ENCODE data around the gene ZMYND8.

Gene ZMYND8

DNA sequence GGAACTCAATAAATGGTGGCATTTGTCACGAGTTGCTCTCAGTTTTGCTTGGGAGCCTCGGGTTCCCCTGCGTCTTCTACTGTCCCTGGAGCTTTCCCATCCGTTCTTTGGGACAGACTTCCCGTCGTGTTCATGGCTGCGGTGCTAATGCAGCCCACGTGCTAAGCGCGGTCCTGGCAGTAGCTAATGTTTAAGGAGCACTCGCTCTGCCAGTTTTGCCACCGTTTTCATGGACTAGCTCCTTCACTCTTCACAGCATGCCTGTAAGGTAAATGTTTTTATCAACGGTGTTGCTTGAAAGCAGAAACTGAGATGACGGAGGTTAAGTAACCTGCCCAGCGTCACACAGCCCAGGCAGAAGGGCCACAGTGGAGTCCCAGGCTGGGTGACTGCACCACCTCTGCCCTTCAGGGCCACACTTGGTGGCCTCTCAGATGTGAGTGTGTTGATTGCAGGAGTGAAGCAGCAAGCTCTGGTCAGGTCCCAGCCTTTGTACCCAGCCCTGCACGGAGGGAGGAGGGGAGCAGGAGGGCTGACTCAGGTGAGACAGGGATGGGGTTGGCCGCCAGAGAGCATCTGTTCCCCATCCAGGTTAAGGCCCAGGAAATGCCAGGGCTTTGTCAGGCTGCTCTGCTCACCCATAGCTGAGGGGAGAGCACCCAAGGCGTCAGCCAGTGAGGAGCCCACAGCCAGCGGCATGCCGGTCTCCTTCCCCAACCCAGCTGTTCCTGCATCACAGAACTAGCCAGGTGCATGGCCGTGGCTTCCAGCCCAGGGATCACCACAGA is 181.8 kb downstream of the ZMYND8 start:
- in situ Hi-C loops (cut with MboI; ENCODE audit: low sequenced_read_pairs, unreplicated experiment): no loop called here
- TF ChIP-seq, protein P1, sequence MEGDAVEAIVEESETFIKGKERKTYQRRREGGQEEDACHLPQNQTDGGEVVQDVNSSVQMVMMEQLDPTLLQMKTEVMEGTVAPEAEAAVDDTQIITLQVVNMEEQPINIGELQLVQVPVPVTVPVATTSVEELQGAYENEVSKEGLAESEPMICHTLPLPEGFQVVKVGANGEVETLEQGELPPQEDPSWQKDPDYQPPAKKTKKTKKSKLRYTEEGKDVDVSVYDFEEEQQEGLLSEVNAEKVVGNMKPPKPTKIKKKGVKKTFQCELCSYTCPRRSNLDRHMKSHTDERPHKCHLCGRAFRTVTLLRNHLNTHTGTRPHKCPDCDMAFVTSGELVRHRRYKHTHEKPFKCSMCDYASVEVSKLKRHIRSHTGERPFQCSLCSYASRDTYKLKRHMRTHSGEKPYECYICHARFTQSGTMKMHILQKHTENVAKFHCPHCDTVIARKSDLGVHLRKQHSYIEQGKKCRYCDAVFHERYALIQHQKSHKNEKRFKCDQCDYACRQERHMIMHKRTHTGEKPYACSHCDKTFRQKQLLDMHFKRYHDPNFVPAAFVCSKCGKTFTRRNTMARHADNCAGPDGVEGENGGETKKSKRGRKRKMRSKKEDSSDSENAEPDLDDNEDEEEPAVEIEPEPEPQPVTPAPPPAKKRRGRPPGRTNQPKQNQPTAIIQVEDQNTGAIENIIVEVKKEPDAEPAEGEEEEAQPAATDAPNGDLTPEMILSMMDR (IDR thresholded peaks at IDR 0.05; ENCODE audit: borderline replicate concordance, control extremely low read depth, extremely low read depth, insufficient read depth, missing control alignments): no peak
- no peak for DNase-seq (ENCODE audit: low spot score)

DNA sequence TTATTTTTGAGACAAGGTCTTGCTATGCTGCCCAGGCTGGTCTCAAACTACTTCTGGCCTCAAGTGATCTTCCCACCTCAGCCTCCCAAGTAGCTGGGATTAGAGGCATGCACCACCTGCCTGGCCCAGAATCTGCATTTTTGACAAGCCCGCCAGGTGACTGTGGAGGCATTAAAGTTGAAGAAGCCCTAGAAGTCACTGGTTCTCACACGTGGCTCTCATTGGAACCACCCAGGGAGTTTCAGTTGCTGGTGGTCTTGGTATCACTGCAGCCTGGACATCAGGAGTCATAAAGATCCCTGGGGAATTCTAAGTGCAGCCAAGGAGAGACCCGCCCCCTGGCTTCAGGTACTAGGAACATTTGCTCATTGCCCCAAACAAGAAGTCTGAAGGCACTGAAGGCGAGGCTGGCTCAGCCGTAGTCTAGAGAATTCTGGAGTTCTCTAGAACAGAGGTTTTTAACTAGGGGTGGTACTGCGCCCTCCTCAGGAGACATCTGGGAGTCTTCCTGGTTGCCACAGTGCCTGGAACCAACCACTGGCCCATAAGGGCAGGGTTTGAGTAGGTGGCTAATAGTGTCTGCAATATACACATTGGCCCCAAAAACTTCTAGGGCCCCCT is 182.8 kb downstream of the ZMYND8 start:
- no peak for DNase-seq (ENCODE audit: low spot score)
- TF ChIP-seq, protein P1 (IDR thresholded peaks at IDR 0.05; ENCODE audit: borderline replicate concordance, control extremely low read depth, extremely low read depth, insufficient read depth, missing control alignments): no peak
- in situ Hi-C loops (cut with MboI; ENCODE audit: low sequenced_read_pairs, unreplicated experiment): no loop called here

DNA sequence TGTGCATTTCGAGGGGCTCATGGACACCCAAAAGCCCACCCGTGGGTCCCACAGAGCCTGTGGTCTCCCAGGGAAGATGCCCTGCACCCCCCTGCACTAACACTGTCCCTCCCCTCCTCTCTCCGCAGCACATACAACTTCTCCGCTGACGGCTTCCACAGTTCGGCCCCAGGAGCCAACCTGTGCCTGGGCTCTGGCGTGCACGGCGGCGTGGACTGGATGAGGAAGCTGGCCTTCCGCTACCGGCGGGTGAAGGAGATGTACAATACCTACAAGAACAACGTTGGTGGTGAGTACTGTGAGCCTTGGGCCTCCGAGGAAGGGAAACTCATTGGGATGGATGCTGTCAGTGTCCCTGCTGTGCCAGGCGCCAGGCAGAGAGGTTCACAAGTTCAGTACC is 183.9 kb downstream of the ZMYND8 start:
- no peak for DNase-seq (ENCODE audit: low spot score)
- in situ Hi-C loops (cut with MboI; ENCODE audit: low sequenced_read_pairs, unreplicated experiment): no loop called here
- TF ChIP-seq, protein P1 (IDR thresholded peaks at IDR 0.05; ENCODE audit: borderline replicate concordance, control extremely low read depth, extremely low read depth, insufficient read depth, missing control alignments): no peak

DNA sequence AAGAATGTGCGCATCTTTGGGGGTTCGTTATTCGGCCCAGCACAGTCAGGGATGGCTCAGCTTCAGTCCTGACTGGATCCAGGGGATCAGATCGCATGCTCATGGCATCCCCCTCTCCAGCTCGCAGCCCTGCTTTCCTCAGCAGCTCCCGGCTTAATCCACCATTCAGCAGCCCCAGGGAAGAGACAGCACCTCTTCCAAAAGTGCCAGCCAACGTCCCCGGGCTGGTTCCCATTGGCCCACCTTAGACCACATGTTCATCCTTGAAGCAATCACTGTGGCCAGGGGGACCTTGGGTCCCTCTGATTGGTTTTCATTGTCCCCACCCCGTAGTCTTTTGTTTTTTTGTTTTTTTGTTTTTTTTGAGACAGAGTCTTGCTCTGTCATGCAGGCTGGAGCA is 188.7 kb downstream of the ZMYND8 start:
- in situ Hi-C loops (cut with MboI; ENCODE audit: low sequenced_read_pairs, unreplicated experiment): no loop called here
- DNase-seq (ENCODE audit: low spot score): no peak
- TF ChIP-seq, protein P1 (IDR thresholded peaks at IDR 0.05; ENCODE audit: borderline replicate concordance, control extremely low read depth, extremely low read depth, insufficient read depth, missing control alignments): no peak

DNA sequence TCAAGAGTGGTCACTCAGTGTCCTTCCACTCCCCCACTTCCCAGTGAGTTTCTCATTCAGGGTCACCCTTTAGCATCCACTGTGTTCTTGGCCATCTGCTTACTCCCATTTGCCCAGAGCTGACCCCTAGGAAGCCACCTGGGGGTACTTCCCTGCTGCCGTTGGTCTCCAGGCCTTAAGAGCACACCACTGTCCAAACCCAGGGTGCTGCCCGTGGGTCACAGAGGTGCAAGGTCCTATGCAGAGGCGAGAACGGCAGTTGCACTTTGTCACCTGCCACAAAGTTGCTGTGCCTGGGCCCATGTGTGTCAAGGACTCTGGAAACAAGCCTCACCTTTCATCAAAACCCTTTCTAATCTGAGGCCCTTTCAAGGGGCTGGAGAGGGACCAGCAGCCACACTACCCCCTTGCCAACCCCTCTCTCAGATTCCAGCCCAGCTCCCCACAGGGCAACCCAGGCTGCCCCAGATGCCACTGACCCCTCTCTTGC is 191.1 kb downstream of the ZMYND8 start:
- DNase-seq (ENCODE audit: low spot score): no peak
- in situ Hi-C loops (cut with MboI; ENCODE audit: low sequenced_read_pairs, unreplicated experiment): no loop called here
- TF ChIP-seq, protein P1 (IDR thresholded peaks at IDR 0.05; ENCODE audit: borderline replicate concordance, control extremely low read depth, extremely low read depth, insufficient read depth, missing control alignments): no peak

DNA sequence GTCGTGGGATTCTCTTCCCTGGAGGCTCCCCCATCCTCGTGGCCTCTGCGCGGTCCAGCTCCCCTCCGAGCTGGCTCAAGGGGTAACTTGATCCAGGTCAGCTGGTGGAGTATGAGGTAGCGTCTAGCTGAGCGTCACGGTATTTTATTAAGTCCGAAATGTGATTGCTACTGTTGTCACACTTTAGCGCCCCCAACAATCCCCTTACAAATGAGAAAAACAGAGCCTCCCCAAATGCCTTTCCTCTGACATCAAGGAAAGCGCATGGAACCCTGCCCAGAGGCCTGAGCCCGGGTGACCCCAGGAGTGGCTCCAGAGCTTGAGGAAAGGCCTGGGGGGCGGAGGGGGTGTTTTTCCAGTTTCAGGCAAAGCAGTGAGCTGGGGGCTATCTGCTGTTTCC is 192.4 kb downstream of the ZMYND8 start:
- in situ Hi-C loops (cut with MboI; ENCODE audit: low sequenced_read_pairs, unreplicated experiment): no loop called here
- TF ChIP-seq, protein P1 (IDR thresholded peaks at IDR 0.05; ENCODE audit: borderline replicate concordance, control extremely low read depth, extremely low read depth, insufficient read depth, missing control alignments): no peak
- DNase-seq (ENCODE audit: low spot score): no peak

Data from GM13976 (cell line).